VCaP (cell line): Measurements from ENCODE around the gene KLHL41.
A peak's percentile ranks its signal among the peaks of the same experiment; 100 is the strongest.

Source experiments
- H3K27ac ChIP-seq: fragments of 450-650 bp; 2 replicates; pipeline ENCODE4 v1.5.1; 2017
- TF ChIP-seq, protein P1 (sequence below): fragments of 450-650 bp; conservative IDR thresholded peaks from 2 replicates; pipeline ENCODE4 v1.5.1; 2017; ENCODE audit warnings: mild to moderate bottlenecking, moderate library complexity

Gene KLHL41

DNA sequence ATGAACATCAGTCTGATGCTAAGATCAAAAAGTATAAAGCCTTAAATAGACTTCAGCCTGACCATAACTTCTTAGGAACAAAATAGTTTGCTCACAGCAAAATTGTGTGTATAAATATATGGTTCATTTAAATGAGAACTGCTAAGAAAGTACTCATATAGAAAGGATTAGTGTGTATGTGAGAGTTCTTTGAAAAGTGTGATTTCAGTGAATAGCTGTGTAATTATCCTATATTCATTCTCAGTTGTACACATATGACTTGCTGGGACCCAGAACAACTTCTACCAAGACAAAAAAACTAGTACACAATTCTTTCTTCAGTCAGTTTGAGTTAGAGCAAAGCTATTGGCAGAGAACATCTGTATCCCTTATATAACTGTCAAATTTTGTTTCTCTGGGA lies 23.0 kb upstream of the KLHL41 start:
- no peak overlapping the region for H3K27ac ChIP-seq
- TF ChIP-seq, protein P1, sequence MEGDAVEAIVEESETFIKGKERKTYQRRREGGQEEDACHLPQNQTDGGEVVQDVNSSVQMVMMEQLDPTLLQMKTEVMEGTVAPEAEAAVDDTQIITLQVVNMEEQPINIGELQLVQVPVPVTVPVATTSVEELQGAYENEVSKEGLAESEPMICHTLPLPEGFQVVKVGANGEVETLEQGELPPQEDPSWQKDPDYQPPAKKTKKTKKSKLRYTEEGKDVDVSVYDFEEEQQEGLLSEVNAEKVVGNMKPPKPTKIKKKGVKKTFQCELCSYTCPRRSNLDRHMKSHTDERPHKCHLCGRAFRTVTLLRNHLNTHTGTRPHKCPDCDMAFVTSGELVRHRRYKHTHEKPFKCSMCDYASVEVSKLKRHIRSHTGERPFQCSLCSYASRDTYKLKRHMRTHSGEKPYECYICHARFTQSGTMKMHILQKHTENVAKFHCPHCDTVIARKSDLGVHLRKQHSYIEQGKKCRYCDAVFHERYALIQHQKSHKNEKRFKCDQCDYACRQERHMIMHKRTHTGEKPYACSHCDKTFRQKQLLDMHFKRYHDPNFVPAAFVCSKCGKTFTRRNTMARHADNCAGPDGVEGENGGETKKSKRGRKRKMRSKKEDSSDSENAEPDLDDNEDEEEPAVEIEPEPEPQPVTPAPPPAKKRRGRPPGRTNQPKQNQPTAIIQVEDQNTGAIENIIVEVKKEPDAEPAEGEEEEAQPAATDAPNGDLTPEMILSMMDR: no peak

DNA sequence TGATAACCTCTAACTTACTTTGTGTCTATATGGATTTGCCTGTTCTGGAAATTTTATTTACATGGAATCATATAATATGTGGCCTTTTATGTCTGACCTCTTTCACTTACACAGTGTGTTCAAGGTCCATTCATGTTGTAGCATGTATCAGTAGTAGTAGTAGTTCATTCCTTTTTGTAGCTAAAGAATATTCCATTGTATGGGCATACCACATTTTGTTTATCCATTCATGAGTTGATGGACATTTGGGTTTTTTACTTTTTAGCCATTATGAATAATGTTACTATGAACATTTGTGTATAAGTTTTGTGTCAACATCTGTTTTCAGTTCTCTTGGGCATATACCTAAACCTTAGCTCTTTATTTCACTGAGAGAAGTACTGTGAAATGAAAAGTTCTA lies 18.7 kb upstream of the KLHL41 start:
- TF ChIP-seq, protein P1: no peak
- no peak overlapping the region for H3K27ac ChIP-seq

DNA sequence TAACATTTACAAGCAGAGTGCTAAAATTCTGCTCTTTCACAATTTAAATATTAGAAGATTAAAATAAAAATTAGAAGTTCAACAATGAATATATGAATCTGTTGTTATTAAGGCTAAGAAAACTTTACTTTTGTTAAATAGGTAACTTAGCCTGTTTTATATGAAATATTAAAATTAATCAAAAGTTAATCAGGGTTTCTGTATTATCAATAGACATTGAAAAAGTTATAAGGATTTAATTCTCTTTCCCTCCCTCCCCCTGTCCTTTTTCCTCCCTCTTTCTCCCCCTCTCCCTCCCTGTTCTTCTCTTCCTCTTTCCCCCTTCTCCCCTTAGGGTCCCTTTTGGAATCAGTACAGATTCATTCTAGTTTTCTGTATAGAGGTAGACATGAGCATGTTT lies 18.1 kb upstream of the KLHL41 start:
- H3K27ac ChIP-seq: no peak overlapping the region
- TF ChIP-seq, protein P1: no peak

DNA sequence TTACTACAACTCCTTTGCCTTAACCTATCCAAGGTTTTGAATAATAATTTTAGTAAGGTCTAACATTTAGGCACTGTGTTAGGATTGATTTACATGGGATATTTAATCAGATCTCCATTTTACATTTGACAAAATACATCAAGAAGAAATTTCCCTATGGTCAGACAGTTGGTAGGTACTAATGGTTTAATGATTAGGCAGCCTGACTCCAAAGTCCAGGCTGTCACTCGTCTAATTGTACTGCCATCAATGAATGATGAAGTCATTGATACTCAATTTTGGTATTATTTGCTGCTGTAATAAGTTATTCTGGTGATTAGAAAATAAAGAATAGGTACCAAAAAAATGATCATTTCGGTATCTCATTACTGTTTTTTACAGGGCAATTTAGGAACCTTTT lies 16.1 kb upstream of the KLHL41 start:
- TF ChIP-seq, protein P1: no peak
- H3K27ac ChIP-seq: no peak overlapping the region

DNA sequence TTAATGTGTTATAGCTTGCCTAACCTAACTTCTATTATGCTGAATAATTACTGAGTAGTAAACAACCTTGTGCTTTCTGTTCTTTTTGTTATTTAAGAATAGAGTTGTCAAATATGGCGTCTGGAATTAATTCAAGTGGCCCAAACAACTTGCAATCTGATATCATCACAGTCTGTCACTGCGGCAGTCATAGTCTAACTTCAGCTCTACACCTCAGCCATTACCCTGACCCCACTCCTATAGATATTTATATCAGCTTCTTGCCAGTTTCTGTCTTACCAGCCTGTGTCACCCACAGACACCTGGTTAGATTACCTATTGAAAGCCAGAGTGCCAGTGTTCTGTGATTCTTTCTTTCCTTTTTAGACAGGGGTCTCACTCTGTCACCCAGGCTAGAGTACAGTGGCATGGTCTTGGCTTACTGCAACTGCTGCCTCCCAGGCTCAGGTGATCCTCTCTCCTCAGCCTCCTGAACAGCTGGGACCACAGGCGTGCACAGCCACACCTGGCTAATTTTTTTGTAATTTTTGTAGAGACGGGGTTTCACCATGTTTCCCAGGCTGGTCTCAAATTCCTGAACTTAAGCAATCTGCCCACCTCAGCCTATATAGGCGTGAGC lies 14.1 kb upstream of the KLHL41 start:
- no peak overlapping the region for H3K27ac ChIP-seq
- TF ChIP-seq, protein P1: no peak

DNA sequence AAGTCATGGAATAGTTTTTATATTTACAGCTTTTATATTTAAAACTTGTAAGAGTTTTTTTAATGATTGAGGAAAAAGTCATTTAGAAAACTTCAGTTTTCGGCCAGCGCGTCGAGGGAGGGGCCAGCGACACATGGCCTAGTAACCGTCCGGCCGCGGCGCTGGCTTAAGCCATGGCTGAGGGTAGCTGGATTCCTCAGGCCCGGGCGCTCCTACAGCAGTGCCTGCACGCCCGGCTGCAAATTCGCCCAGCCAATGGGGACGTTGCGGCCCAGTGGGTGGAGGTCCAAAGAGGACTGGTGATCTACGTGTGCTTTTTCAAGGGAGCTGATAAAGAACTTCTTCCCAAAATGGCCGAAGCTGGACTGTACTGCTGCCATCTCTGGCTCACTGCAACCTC lies 4.9 kb upstream of the KLHL41 start:
- TF ChIP-seq, protein P1: no peak

DNA sequence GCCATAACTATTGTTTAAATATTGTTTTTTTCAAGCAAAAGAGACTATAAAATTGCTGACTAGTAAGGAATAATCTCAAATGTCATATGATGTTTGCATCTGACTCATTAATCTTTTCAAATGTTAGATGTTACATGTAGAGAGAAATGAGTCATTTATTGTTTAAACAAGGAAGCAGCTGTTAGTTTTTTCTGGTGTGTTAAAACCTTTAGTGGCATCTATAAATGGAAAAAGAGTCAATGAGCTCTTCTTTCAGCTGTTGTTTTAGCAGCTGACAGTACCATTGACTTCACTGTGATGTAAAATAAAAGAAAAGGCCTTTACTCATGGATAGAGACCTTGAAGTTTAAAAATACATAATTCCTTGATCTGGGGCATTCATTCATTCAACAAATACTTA lies 1.8 kb upstream of the KLHL41 start:
- peak overlapping the region; percentile 60 for H3K27ac ChIP-seq
- TF ChIP-seq, protein P1: no peak

More for the DNA sequence above, 4.9 kb upstream of the KLHL41 start:
- no peak overlapping the region for H3K27ac ChIP-seq
